OCI-LY3 (cell line): Measurements from ENCODE around the gene SLC50A1.

Experiments
- H2AFZ ChIP-seq: fragments of 200-600, 300-600 bp; shearing (Covaris generic); 2 replicates; pipeline ENCODE4 v1.6.0; 2014; ENCODE audit warnings: antibody characterized with exemption, low read depth, low read length
- H3K27ac ChIP-seq: fragments of 200-600, 300-600 bp; sonication (generic); 2 replicates; pipeline ENCODE4 v1.5.1; 2014; ENCODE audit warnings: mild to moderate bottlenecking, low read length, moderate library complexity, mixed read lengths
- H3K27me3 ChIP-seq: fragments of 200-600, 300-600 bp; sonication (generic); 2 replicates; pipeline ENCODE4 v1.6.1; 2014; ENCODE audit warnings: low read depth, low read length, mixed read lengths
- H3K36me3 ChIP-seq: fragments of 200-600, 300-600 bp; sonication (generic); replicated peaks from 2 replicates; pipeline ENCODE3; 2014; ENCODE audit warnings: low read depth, low read length, mixed read lengths
- H3K4me1 ChIP-seq: fragments of 300-600, 200-600 bp; sonication (generic); 2 replicates; pipeline ENCODE4 v1.6.1; 2014; ENCODE audit warnings: low read length, mixed read lengths
- H3K4me2 ChIP-seq: fragments of 200-600, 300-600 bp; sonication (generic); 2 replicates; pipeline ENCODE4 v1.6.1; 2014; ENCODE audit warnings: low read length, mixed read lengths
- H3K4me3 ChIP-seq: fragments of 300-600, 200-600 bp; sonication (generic); 2 replicates; pipeline ENCODE4 v1.5.1; 2014; ENCODE audit warnings: antibody characterized with exemption, mild to moderate bottlenecking, low read length, moderate library complexity
- H3K79me2 ChIP-seq: fragments of 300-600, 200-600 bp; shearing (Covaris generic); 2 replicates; pipeline ENCODE4 v1.6.1; 2014; ENCODE audit warnings: mild to moderate bottlenecking, low read length, mixed read lengths
- H3K9ac ChIP-seq: fragments of 300-600, 200-600 bp; shearing (Covaris generic); 2 replicates; pipeline ENCODE4 v1.6.0; 2014; ENCODE audit warnings: mild to moderate bottlenecking, low read length, moderate library complexity
- H3K9me3 ChIP-seq: fragments of 200-600, 300-600 bp; shearing (Covaris generic); 2 replicates; pipeline ENCODE4 v1.6.1; 2014; ENCODE audit warnings: low read length, mixed read lengths; ENCODE audit not compliant: insufficient read depth
- H4K20me1 ChIP-seq: fragments of 200-600, 300-600 bp; sonication (generic); 2 replicates; pipeline ENCODE4 v1.6.1; 2016; ENCODE audit warnings: low read length, mixed read lengths; ENCODE audit not compliant: insufficient read depth
- EZH2phosphoT487 ChIP-seq: fragments of 200-600 bp; shearing (Covaris generic); IDR thresholded peaks from 2 replicates; pipeline ENCODE4 v1.6.1; 2018; ENCODE audit warnings: antibody characterized with exemption, mixed run types, low read depth
- TF ChIP-seq, protein P1 (sequence below): fragments of 200-600, 300-600 bp; sonication (generic); IDR thresholded peaks from 2 replicates; pipeline ENCODE4 v1.5.1; 2014; ENCODE audit warnings: antibody characterized with exemption, low read length, low read depth

SLC50A1 gene

GRCh38 chr1:155091071-155092051 is 44.3 kb upstream of the SLC50A1 start:
- Histone ChIP-seq H3K9me3 (no peaks in the 10 kb centered on the region), H3K79me2 (no peaks in the 10 kb centered on the region), H4K20me1 (no peaks in the 10 kb centered on the region), H3K4me2 (peak overlapping the region; percentile 87), H3K36me3 (peaks cover 3% of the 10 kb centered on the region), H3K27ac (no peak overlapping the region), H3K4me3 (peak overlapping the region; percentile 72), H3K9ac (peak overlapping the region; percentile 52; the same call in 1 of the 2 replicates), H3K27me3 (peaks cover 15% of the 10 kb centered on the region), H3K4me1 (peaks cover 21% of the 10 kb centered on the region), H2AFZ (peak overlapping the region; percentile 88)
- no peak for TF ChIP-seq EZH2phosphoT487
- TF ChIP-seq, protein P1, sequence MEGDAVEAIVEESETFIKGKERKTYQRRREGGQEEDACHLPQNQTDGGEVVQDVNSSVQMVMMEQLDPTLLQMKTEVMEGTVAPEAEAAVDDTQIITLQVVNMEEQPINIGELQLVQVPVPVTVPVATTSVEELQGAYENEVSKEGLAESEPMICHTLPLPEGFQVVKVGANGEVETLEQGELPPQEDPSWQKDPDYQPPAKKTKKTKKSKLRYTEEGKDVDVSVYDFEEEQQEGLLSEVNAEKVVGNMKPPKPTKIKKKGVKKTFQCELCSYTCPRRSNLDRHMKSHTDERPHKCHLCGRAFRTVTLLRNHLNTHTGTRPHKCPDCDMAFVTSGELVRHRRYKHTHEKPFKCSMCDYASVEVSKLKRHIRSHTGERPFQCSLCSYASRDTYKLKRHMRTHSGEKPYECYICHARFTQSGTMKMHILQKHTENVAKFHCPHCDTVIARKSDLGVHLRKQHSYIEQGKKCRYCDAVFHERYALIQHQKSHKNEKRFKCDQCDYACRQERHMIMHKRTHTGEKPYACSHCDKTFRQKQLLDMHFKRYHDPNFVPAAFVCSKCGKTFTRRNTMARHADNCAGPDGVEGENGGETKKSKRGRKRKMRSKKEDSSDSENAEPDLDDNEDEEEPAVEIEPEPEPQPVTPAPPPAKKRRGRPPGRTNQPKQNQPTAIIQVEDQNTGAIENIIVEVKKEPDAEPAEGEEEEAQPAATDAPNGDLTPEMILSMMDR, result peak; percentile 99

GRCh38 chr1:155092131-155092530 is 43.5 kb upstream of the SLC50A1 start:
- no peaks in the 10 kb centered on the region for H3K79me2 ChIP-seq
- no peaks in the 10 kb centered on the region for H3K36me3 ChIP-seq
- no peak overlapping the region for H3K9ac ChIP-seq
- no peaks in the 10 kb centered on the region for H4K20me1 ChIP-seq
- no peak for TF ChIP-seq EZH2phosphoT487
- TF ChIP-seq, protein P1, result no peak
- H3K9me3 ChIP-seq, result no peaks in the 10 kb centered on the region
- H3K27ac ChIP-seq, result no peak overlapping the region
- H3K4me2 ChIP-seq, result no peak overlapping the region
- H3K4me3 ChIP-seq, result no peak overlapping the region
- H3K4me1 ChIP-seq, result peaks cover 14% of the 10 kb centered on the region
- peaks cover 16% of the 10 kb centered on the region for H3K27me3 ChIP-seq
- H2AFZ ChIP-seq, result no peak overlapping the region

DNA sequence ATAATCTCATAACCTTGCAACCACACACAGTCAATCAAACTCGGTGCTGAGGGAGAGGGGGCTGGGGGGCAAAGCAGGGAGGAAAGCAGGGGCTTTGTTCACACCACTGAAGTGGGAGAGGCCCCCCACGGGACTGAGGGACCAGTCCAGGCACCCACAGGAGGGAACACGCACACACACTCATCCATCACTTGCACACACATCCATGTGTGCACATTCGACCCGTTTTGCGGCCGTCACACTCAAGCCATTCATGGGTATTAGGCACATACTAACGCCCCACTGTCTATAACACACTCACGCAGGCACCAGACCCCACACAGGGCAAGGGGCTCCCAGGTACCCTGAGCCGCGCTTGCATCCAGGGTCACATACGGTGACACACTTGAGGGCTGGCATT is 43.0 kb upstream of the SLC50A1 start:
- Histone ChIP-seq H2AFZ (no peak overlapping the region), H4K20me1 (no peaks in the 10 kb centered on the region)
- TF ChIP-seq, protein P1, result no peak
- no peak for TF ChIP-seq EZH2phosphoT487

GRCh38 chr1:155093911-155094621 is 41.6 kb upstream of the SLC50A1 start:
- no peak overlapping the region for H3K27ac ChIP-seq
- H3K9ac ChIP-seq, result no peak overlapping the region
- H3K4me1 ChIP-seq, result peaks cover 14% of the 10 kb centered on the region
- no peaks in the 10 kb centered on the region for H3K36me3 ChIP-seq
- no peak overlapping the region for H3K4me3 ChIP-seq
- no peaks in the 10 kb centered on the region for H3K9me3 ChIP-seq
- H4K20me1 ChIP-seq, result no peaks in the 10 kb centered on the region
- no peak overlapping the region for H3K4me2 ChIP-seq
- H2AFZ ChIP-seq, result peak overlapping the region; percentile 54; the same call in 1 of the 2 replicates
- no peak for TF ChIP-seq EZH2phosphoT487
- TF ChIP-seq, protein P1, result peak; percentile 65
- no peaks in the 10 kb centered on the region for H3K79me2 ChIP-seq
- H3K27me3 ChIP-seq, result peaks cover 16% of the 10 kb centered on the region

More for the DNA sequence above, 43.0 kb upstream of the SLC50A1 start:
- Histone ChIP-seq H3K27me3 (peaks cover 16% of the 10 kb centered on the region), H3K9ac (no peak overlapping the region), H3K36me3 (no peaks in the 10 kb centered on the region), H3K79me2 (no peaks in the 10 kb centered on the region), H3K9me3 (no peaks in the 10 kb centered on the region), H3K4me1 (peaks cover 14% of the 10 kb centered on the region), H3K27ac (no peak overlapping the region), H3K4me2 (no peak overlapping the region), H3K4me3 (no peak overlapping the region)
